Transverse colon (tissue), 4 donors: ENCODE measurements around the gene CDC14A. TPM values are rescaled to one million over a fixed set of nuclear protein-coding genes. Genes with fewer than 3 reads are reported as not detected.

Experiments
- DNase-seq: peaks from one replicate; pipeline ENCODE4 v3.0.0-alpha.2; 2019
- H3K27ac ChIP-seq, 4 donors: fragments of 200-600 bp; sonication (generic); 2 replicates each; pipeline ENCODE4 v1.5.1; 2016 to 2018; ENCODE audit warnings: inconsistent platforms in 4 of 4
- H3K27me3 ChIP-seq: fragments of 200-600 bp; sonication (generic); 2 replicates; pipeline ENCODE4 v1.5.1; 2017; ENCODE audit warnings: inconsistent platforms
- H3K36me3 ChIP-seq, 4 donors: fragments of 200-600 bp; sonication (generic); 2 replicates each; pipeline ENCODE4 v1.5.1; 2017 to 2019; ENCODE audit warnings: inconsistent platforms in 4 of 4
- H3K4me1 ChIP-seq, 4 donors: fragments of 200-600 bp; sonication (generic); 2 replicates each; pipeline ENCODE4 v1.5.1; 2017 to 2020; ENCODE audit warnings: inconsistent platforms in 4 of 4
- H3K4me3 ChIP-seq, 4 donors: fragments of 200-600 bp; sonication (generic); 1 replicate in 1 of 4; 2 replicates in 3 of 4; pipeline versions ENCODE4 v1.5.1 to v1.6.1; 2017 to 2019; ENCODE audit warnings: inconsistent platforms in 4 of 4
- H3K9me3 ChIP-seq, 2 donors: fragments of 200-600 bp; sonication (generic); 2 replicates each; pipeline ENCODE4 v1.5.1; 2017 to 2019; ENCODE audit warnings: inconsistent platforms in 2 of 2
- EP300 ChIP-seq: sonication (generic); formaldehyde crosslinking; IDR thresholded peaks from one replicate; pipeline ENCODE4 v1.6.1; 2017; ENCODE audit warnings: antibody characterized with exemption, low read depth
- POLR2A ChIP-seq: fragments of 450-650 bp; IDR thresholded peaks from one replicate; pipeline ENCODE4 v1.6.1; 2016; ENCODE audit warnings: antibody characterized with exemption, mild to moderate bottlenecking, moderate library complexity
- POLR2AphosphoS5 ChIP-seq, 3 donors: sonication (generic); formaldehyde crosslinking; IDR thresholded peaks; one replicate each; pipeline ENCODE4 v1.6.1; 2016; ENCODE audit warnings: antibody characterized with exemption in 3 of 3
- WGBS, 2 donors: methylation state at CpG; one replicate each; pipeline ENCODE4 v1.1.5; 2018; ENCODE audit warnings: low coverage in 1 of 2; 5-methylcytosine and 5-hydroxymethylcytosine counted together
- in situ Hi-C, 4 donors: fragments of 200-750 bp; cut with MboI; loops; one replicate each; pipeline versions ENCODE4 v1.15.0 to v1.15.1; 2017; ENCODE audit warnings: low sequenced_read_pairs in 3 of 4, low pct_ligation_motif_present in 1 of 4, low pct_unique_long_range_greater_than_20kb in 1 of 4
- intact Hi-C: fragments of 100-400 bp; cut with DNase I; formaldehyde crosslinking; loops from one replicate; pipeline ENCODE4 v1.15.1; 2023; ENCODE audit warnings: low total_unique reads
- total RNA-seq, 4 donors: library from RNA; depleted of rRNA; stranded (reverse); fragments of >200 nt; gene quantifications; one replicate each; pipeline ENCODE4 v1.1.0, GENCODE V29; 2016
- TF ChIP-seq, protein P1 (sequence below), 5 experiments: fragments of 200-600 bp in 3 of 5; fragments of 450-650 bp in 2 of 5; sonication (generic) in 3 of 5; IDR thresholded peaks; 1 replicate in 2 of 5; 2 replicates in 3 of 5; pipeline ENCODE4 v1.5.1; 2016 to 2017; ENCODE audit warnings: antibody characterized with exemption in 5 of 5, inconsistent platforms in 3 of 5, mild to moderate bottlenecking in 2 of 5, moderate library complexity in 1 of 5

CDC14A gene
- total RNA-seq, 4 donors from 2014 or later = 8.0 to 68.6 (median 48.5) TPM

DNA sequence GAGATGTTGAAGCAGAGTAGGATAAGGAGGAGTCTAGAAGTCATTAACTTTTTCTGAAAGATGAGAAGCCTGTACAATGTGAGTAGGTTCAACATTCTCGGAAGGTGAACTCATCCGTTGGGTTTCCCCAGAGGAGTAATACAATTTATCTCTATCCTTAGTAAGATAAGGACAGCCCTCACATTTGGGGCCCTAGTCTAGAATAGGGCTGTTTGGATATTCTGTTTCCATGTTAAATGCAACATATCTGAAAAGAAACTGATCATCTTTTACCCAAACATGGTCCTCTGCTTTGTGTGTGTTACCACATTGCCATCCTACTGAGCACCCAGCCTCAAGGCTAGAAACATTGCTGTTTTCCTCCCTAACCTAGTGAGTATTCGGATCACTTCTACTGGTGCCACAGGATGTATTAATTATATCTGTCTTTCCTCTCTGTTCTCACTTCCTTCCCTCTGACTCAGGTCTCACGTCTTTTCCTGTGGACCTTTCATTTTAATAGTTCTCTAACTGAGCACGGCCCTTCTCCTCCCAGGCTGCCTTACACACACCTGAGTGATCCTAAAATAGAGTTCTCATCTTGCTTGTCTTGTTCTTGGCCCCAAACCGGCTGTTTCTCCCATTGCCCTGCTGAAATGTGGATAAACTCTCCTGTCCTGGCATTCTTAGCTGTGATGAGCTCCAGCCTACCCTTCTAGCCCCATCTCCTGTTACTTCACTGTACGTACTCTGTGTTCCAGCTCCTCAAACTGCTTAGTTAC is 91.7 kb downstream of the CDC14A start:
- DNase-seq = no peak
- TF ChIP-seq POLR2AphosphoS5 (IDR thresholded peaks at IDR 0.05) (peak in 1 of 3 donors; percentile 18), EP300 (no peak)
- no peaks in the 10 kb centered on the region for H3K36me3 ChIP-seq
- no peak overlapping the region for H3K4me3 ChIP-seq
- intact Hi-C loops (no loop called here), in situ Hi-C loops (no loop called here)
- no peaks in the 10 kb centered on the region for H3K27me3 ChIP-seq
- no peaks in the 10 kb centered on the region for H3K9me3 ChIP-seq
- peak overlapping the region; percentile 37 to 58 (median 47) for H3K27ac ChIP-seq
- H3K4me1 ChIP-seq = peaks cover 0 to 27% (median 2%) of the 10 kb centered on the region in 4 donors
- WGBS, 2 donors = 56 to 67% methylated on average over 4 to 7 of the region's 7 CpGs

DNA sequence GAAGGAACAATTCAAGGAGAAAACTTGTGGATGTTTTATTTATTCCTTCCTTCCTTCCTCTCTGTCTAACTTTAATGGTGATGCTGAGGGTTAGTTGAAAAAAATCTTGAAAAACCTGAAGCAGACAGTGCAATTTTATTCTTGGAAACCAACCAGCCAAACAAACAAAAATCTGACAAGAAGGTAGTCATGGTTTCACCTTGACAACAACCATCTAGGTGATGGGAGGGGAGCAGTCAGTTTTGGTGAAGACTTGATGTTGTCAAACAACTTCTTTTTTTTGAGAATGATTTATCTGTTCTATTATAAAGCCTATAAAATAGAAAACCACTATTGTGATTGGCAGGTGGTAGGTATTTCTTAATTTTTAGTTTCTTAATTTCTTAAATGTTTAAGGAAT is 93.3 kb downstream of the CDC14A start:
- no peak overlapping the region for H3K27ac ChIP-seq
- in situ Hi-C loops = no loop called here
- DNase-seq = no peak
- H3K36me3 ChIP-seq = no peaks in the 10 kb centered on the region
- no peaks in the 10 kb centered on the region for H3K27me3 ChIP-seq
- intact Hi-C loops = no loop called here
- H3K4me1 ChIP-seq = peaks cover 0 to 11% (median 0%) of the 10 kb centered on the region in 4 donors
- H3K4me3 ChIP-seq = no peak overlapping the region
- no peaks in the 10 kb centered on the region for H3K9me3 ChIP-seq
- TF ChIP-seq, protein P1, sequence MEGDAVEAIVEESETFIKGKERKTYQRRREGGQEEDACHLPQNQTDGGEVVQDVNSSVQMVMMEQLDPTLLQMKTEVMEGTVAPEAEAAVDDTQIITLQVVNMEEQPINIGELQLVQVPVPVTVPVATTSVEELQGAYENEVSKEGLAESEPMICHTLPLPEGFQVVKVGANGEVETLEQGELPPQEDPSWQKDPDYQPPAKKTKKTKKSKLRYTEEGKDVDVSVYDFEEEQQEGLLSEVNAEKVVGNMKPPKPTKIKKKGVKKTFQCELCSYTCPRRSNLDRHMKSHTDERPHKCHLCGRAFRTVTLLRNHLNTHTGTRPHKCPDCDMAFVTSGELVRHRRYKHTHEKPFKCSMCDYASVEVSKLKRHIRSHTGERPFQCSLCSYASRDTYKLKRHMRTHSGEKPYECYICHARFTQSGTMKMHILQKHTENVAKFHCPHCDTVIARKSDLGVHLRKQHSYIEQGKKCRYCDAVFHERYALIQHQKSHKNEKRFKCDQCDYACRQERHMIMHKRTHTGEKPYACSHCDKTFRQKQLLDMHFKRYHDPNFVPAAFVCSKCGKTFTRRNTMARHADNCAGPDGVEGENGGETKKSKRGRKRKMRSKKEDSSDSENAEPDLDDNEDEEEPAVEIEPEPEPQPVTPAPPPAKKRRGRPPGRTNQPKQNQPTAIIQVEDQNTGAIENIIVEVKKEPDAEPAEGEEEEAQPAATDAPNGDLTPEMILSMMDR (IDR thresholded peaks at IDR 0.05) = no peak
- no peak for TF ChIP-seq POLR2AphosphoS5 (IDR thresholded peaks at IDR 0.05)
- no peak for TF ChIP-seq EP300
- TF ChIP-seq POLR2A = no peak

DNA sequence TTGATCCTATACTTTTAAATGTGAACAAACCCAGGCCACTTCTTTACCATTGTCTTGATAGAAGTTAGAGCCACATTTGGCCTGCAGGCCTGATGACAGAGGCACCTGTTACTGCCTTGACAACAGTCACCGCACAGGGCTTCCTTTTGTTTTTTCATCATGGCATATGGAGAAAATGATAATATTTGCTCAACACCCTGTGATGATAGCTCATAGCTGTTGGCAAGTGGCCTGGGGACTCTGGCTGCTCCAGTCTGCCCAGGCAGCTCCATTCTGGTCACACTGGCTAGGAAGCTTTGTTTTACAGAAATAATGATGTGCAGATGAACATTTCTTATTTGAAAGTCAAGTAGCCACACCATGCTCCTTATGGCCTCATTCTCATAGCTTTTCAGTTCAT is 96.1 kb downstream of the CDC14A start:
- in situ Hi-C loops (no loop called here), intact Hi-C loops (no loop called here)
- no peak for TF ChIP-seq POLR2AphosphoS5 (IDR thresholded peaks at IDR 0.05)
- TF ChIP-seq EP300 = no peak
- TF ChIP-seq, protein P1 (IDR thresholded peaks at IDR 0.05) = no peak
- TF ChIP-seq POLR2A = no peak
- Histone ChIP-seq H3K4me1 (peaks cover 0 to 16% (median 0%) of the 10 kb centered on the region in 4 donors), H3K27ac (no peak overlapping the region), H3K9me3 (no peaks in the 10 kb centered on the region), H3K36me3 (no peaks in the 10 kb centered on the region), H3K4me3 (no peak overlapping the region), H3K27me3 (no peaks in the 10 kb centered on the region)
- WGBS, 2 donors = 61% methylated on average over 1 of the region's 1 CpG; no CpG with 5 or more reads in 1 of the 2 donors
- DNase-seq = no peak

DNA sequence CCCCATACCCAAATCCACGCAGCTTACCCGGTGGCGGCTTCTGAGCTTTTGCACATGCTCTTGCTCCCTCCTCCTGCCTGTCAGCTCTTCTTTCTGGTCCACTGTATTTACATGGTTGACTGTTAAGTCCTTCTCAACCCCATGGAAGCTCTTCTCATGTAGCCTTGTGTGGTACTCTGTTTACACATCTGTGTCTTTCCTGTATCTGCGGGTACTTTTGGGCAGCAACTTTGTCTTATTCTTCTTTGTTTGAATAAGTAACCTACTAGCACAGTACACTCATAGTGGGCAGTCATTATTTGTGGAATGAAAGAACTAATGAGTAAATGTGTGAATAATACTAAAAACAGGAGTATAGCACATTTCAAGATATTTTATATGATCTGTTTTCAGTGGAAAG is 97.2 kb downstream of the CDC14A start:
- in situ Hi-C loops (no loop called here), intact Hi-C loops (no loop called here)

More for the DNA sequence above, 97.2 kb downstream of the CDC14A start:
- 71 to 83% methylated on average over 4 of the region's 4 CpGs for WGBS, 2 donors
- H3K4me3 ChIP-seq = no peak overlapping the region
- no peak overlapping the region for H3K27ac ChIP-seq
- no peaks in the 10 kb centered on the region for H3K36me3 ChIP-seq
- DNase-seq = no peak
- no peaks in the 10 kb centered on the region for H3K9me3 ChIP-seq
- TF ChIP-seq, protein P1 (IDR thresholded peaks at IDR 0.05) = no peak
- TF ChIP-seq POLR2AphosphoS5 (IDR thresholded peaks at IDR 0.05) = no peak
- TF ChIP-seq EP300 = no peak
- no peak for TF ChIP-seq POLR2A
- peaks cover 0 to 20% (median 0%) of the 10 kb centered on the region in 4 donors for H3K4me1 ChIP-seq
- H3K27me3 ChIP-seq = no peaks in the 10 kb centered on the region
